Nephron (organoid): Measurements from ENCODE around the gene KCNT2.

Experiments
- H3K27ac Mint-ChIP-seq, 3 experiments: 2 replicates each; pipeline ENCODE4 v1.8.0; 2020; ENCODE audit warnings: mixed read lengths in 3 of 3, mild to moderate bottlenecking in 2 of 3, moderate library complexity in 1 of 3
- H3K27me3 Mint-ChIP-seq: 2 replicates; pipeline ENCODE4 v1.8.0; 2021; ENCODE audit warnings: low read depth, mild to moderate bottlenecking, moderate library complexity, mixed read lengths
- H3K36me3 Mint-ChIP-seq: 2 replicates; pipeline ENCODE4 v1.8.0; 2020; ENCODE audit warnings: low read depth, mixed read lengths
- H3K4me1 Mint-ChIP-seq: 2 replicates; pipeline ENCODE4 v1.8.0; 2020; ENCODE audit warnings: mixed read lengths
- H3K4me3 Mint-ChIP-seq, 3 experiments: 2 replicates each; pipeline ENCODE4 v1.8.0; 2020; ENCODE audit warnings: mild to moderate bottlenecking in 3 of 3, mixed read lengths in 3 of 3, moderate library complexity in 2 of 3
- H3K9me3 Mint-ChIP-seq: 2 replicates; pipeline ENCODE4 v1.8.0; 2020; ENCODE audit warnings: mixed read lengths
- TF ChIP-seq, protein P1 (sequence below), 3 experiments: fragments of 200-600 bp; sonication (generic); IDR thresholded peaks; one replicate each; pipeline ENCODE4 v1.5.0; 2021; ENCODE audit warnings: antibody characterized with exemption in 3 of 3; ENCODE audit not compliant: unreplicated experiment in 3 of 3

KCNT2 gene

DNA sequence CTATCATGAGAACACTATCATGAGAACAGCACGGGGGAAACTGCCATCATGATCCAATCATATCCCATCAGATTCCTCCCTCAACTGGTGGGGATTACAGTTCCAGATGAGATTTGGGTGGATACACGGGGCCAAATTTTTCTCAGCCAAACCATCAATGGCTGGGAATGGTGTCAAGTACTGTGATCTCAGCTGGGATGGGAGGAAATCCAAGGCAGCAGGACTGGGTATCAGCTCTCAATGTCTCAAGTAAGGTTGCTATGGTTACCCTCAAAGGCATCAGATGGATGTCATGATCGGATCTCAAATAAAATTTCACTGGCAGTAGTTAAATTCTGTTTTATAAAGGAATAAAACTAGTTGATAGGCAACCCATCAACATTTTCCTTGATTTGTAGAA, 399.0 kb downstream of the KCNT2 start:
- TF ChIP-seq, protein P1, sequence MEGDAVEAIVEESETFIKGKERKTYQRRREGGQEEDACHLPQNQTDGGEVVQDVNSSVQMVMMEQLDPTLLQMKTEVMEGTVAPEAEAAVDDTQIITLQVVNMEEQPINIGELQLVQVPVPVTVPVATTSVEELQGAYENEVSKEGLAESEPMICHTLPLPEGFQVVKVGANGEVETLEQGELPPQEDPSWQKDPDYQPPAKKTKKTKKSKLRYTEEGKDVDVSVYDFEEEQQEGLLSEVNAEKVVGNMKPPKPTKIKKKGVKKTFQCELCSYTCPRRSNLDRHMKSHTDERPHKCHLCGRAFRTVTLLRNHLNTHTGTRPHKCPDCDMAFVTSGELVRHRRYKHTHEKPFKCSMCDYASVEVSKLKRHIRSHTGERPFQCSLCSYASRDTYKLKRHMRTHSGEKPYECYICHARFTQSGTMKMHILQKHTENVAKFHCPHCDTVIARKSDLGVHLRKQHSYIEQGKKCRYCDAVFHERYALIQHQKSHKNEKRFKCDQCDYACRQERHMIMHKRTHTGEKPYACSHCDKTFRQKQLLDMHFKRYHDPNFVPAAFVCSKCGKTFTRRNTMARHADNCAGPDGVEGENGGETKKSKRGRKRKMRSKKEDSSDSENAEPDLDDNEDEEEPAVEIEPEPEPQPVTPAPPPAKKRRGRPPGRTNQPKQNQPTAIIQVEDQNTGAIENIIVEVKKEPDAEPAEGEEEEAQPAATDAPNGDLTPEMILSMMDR (IDR thresholded peaks at IDR 0.05; ENCODE audit: unreplicated experiment in 3 of 3) = no peak
- Mint-ChIP-seq H3K27me3 (no peaks in the 10 kb centered on the region), H3K4me3 (no peak overlapping the region), H3K36me3 (no peaks in the 10 kb centered on the region), H3K4me1 (no peaks in the 10 kb centered on the region), H3K27ac (peak overlapping the region in 1 of 3 experiments; percentile 63), H3K9me3 (no peaks in the 10 kb centered on the region)

DNA sequence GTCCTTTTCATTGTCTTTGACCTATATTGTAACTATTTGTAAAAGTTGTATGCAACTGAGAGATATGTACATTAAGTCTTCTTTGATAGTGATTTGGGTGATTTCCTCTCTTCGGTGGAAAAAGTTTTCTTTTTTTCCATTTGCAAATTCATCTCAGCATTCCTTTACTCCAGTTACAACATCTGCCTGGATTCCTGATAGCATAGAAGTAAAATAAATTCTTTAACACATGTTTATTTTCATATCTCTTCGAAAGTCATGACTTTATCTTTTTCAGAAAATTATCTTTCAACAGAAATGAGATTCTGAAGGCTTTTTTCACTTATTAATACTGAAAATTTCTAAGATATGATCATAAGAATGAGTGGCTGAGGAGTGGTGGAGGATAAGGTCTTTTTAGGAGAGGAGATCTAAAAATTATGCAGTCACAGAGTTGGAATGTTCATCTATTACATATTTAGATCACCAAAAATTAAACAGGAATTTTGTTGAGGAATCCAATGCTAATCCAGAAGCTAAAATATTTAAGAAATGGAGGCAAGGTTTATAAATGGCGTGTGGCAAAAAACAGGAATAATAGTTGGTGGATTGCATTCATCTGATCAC, 400.5 kb downstream of the KCNT2 start:
- Mint-ChIP-seq H3K36me3 (no peaks in the 10 kb centered on the region), H3K9me3 (no peaks in the 10 kb centered on the region), H3K4me1 (no peaks in the 10 kb centered on the region), H3K27me3 (no peaks in the 10 kb centered on the region), H3K27ac (peak overlapping the region in 1 of 3 experiments; percentile 26), H3K4me3 (no peak overlapping the region)
- TF ChIP-seq, protein P1 (IDR thresholded peaks at IDR 0.05; ENCODE audit: unreplicated experiment in 3 of 3) = no peak

DNA sequence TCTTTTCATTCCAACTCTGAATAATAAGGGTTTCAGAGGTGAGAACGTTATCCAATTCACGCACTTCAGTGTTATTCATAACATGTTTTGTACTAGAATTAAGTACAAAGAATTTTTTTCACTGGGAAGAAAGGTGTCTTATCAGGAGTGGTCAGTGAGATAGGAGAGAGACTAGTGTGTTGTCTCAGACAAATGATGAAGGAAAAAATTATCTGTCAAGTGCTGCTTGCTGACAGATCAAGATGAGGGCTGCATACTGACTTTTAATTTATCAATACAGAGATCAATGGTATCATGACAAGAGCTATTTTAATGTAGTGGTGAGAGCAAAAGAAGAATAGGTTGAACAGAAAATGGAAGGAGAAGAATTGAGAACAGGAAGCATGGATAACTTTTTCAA, 402.4 kb downstream of the KCNT2 start:
- Mint-ChIP-seq H3K9me3 (no peaks in the 10 kb centered on the region), H3K4me3 (no peak overlapping the region), H3K4me1 (no peaks in the 10 kb centered on the region), H3K36me3 (no peaks in the 10 kb centered on the region), H3K27ac (no peak overlapping the region), H3K27me3 (no peaks in the 10 kb centered on the region)
- TF ChIP-seq, protein P1 (IDR thresholded peaks at IDR 0.05; ENCODE audit: unreplicated experiment in 3 of 3) = no peak

DNA sequence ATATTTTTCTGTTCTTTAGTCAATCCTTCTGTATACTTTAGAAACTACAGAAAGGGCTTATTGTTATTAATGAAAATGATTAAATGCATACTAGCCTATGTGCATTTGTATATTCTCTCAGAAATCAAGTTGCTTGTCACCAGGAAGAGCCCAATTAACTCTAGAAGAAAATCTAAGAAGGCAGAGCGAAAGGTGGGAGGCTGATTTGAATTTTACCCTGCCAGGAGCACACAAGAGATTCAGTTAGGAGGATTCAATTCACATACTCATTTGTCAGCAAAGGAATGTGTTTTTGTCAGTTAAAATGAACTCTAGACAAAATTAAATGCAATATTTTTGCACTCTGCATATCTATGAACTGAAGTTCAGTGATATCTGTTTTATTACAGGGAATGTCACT, 411.8 kb downstream of the KCNT2 start:
- Mint-ChIP-seq H3K4me3 (no peak overlapping the region), H3K27ac (no peak overlapping the region), H3K27me3 (no peaks in the 10 kb centered on the region), H3K9me3 (peaks cover 7% of the 10 kb centered on the region), H3K4me1 (no peaks in the 10 kb centered on the region), H3K36me3 (no peaks in the 10 kb centered on the region)
- TF ChIP-seq, protein P1 (IDR thresholded peaks at IDR 0.05; ENCODE audit: unreplicated experiment in 3 of 3) = no peak

DNA sequence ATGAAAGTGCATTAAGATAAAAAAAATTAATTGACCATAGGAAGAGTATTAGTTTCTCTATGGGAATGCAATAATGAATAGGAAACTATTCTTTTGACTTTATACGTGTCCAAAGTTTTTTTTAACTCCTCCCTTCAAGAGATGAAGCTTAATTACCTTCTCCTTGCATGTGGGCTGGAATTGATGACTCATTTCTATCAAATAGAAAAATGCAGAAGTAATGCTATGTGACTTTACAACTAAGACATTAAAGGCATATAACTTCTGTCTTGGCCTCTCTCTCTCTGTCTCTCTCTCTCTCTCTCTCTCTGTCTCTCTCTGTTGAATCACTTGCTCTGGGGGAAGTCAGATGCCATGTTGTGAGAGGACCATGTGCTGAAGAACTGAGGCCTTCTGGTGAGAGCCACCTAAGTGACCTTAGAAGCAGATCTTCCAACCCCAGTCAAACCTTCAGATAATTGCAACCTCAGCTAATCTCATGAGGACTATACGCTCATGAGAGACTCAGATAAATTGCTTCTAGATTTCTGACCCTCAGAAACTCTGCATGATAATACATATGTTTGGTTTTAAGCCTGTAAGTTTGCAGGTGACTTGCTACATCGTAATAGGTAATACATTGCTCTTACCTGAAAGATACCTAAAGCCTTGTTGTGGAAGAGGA, 414.2 kb downstream of the KCNT2 start:
- Mint-ChIP-seq H3K36me3 (no peaks in the 10 kb centered on the region), H3K9me3 (peaks cover 20% of the 10 kb centered on the region), H3K27ac (no peak overlapping the region), H3K4me1 (no peaks in the 10 kb centered on the region), H3K4me3 (no peak overlapping the region), H3K27me3 (no peaks in the 10 kb centered on the region)
- TF ChIP-seq, protein P1 (IDR thresholded peaks at IDR 0.05; ENCODE audit: unreplicated experiment in 3 of 3) = no peak

DNA sequence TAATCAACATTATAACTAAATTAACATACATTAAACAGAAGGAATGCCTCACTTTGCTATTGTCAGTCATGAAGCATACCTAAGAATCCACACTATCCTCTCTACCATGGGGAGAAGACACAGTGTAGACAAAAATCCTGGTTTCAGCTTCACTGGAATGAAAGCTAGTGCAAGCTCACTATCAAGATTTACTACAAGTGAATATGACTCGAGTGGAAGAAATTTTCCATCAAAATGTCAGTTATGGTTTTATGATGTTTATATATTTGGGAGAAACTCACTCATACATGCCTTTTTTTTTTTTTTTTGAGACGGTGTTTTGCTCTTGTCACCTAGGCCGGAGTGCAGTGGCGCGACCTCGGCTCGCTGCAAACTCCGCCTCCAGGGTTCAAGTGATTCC, 424.3 kb downstream of the KCNT2 start:
- Mint-ChIP-seq H3K27ac (no peak overlapping the region), H3K9me3 (peaks cover 3% of the 10 kb centered on the region), H3K27me3 (no peaks in the 10 kb centered on the region), H3K4me1 (peaks cover 4% of the 10 kb centered on the region), H3K4me3 (no peak overlapping the region), H3K36me3 (no peaks in the 10 kb centered on the region)
- TF ChIP-seq, protein P1 (IDR thresholded peaks at IDR 0.05; ENCODE audit: unreplicated experiment in 3 of 3) = no peak
